HG02973 (cell line): ENCODE results near the gene PROC.
A peak's percentile ranks its signal among the peaks of the same experiment; 100 is the strongest.
"Not testable (repeated sequence)": the region's sequence is repeated elsewhere in the genome, so short reads cannot be mapped to it uniquely, and the experiment has no call there.

ENCODE experiments used
- ATAC-seq: cut with Tn5 transposase; IDR thresholded peaks from one replicate; pipeline ENCODE4 v1.9.1; 2021; ENCODE audit warnings: moderate library complexity; ENCODE audit not compliant: unreplicated experiment

PROC gene

DNA sequence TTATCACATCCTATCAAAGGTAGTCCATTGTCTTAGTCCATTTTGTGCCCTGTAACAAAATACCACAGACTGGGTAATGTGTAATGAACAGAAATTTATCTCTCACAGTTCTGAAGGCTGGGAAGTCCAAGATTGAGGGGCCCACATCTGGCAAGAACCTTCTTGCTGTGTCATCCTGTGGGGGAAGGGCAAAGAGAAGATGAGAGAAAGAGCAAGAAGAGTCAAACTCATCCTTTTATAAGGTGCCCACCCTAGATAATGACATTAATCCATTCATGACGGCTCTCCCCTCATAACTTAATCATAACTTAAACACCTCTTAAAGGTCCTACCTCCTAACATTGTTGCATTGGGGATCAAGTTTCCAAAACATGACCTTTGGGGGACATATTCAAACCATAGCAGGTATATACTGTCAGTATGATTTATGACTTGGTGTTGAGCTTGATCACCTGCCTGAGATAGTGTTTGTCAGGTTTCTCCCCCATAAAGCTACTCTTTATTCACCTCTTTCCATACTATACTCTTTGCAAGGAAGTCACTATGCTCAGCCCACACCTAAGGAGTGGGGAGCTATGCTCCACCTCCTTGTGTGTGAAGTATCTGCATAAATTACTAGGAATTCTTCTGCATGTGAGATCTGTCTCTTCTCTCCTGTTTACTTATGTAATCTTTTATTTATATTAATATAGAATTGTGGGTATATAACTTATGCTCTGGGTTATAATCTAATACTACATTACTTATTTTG, 25.2 kb upstream of the PROC start:
- no peak for ATAC-seq

DNA sequence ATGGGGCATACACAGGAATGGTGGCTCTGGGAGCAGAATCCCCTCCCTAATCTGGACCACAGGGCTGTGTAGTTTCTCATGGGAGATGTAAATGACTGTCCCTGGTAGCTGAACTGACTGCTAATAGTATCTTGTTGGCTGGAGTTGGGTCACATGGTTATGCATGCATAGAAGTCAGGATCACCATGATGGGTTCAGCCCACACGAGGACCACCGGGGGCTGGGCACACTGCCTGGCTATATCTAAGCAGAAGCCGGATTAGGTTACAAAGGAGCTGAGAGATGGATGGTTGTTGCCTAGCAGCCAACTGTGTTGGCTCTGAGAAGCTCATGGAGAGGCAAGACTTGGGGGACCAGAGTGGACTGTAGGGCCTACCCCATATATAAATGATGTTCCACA, 23.7 kb upstream of the PROC start:
- ATAC-seq = no peak

DNA sequence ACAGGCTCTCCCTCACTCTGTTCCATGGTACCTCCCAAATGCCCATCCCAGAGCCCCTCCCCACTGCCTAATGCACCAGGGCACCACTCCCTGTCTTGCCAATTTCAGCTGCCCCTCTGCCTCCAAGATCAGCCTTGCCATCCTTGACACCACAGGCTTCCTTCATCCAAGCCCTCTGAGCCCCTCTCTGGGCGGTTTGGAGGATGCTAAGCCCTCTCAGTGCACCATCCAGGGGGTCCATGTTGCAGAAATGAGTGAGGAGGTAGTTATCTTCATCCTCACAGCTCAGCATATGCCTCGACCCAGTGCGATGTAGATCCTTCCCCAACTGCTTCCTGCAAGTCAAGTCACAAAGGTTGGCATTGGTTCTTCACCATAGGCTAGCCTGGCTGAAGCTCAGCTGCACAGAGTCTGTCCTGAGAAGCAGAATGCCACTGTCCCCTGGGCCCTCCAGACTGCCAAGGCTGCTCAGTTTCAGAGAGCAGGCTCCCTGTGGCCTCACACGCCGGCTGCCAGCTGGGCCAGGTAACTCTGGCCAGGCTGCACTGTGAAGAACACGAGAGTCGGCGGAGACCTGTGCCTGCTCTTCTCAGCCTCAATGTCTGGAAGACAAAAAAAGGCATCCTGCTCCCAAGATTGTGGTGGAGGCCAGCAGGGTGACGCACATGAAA, 20.5 kb upstream of the PROC start:
- no peak for ATAC-seq

DNA sequence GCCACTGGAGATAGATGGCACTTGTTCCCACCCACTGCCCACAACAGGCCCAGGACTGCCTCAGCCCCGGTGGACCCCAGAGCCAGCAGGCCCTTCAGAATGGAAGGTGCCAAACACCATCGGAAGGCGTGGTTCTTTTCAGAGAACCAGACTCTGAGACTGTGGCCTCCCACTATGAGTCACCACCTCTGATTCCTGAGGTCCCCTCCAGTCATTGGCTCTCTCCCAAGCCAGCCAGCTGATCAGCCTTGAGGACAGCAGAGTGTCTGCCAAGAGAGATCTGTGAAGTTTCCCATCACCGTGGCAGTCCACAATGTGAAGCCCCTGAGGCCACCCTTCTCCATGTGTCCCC, 20.0 kb upstream of the PROC start:
- ATAC-seq = peak; percentile 85

DNA sequence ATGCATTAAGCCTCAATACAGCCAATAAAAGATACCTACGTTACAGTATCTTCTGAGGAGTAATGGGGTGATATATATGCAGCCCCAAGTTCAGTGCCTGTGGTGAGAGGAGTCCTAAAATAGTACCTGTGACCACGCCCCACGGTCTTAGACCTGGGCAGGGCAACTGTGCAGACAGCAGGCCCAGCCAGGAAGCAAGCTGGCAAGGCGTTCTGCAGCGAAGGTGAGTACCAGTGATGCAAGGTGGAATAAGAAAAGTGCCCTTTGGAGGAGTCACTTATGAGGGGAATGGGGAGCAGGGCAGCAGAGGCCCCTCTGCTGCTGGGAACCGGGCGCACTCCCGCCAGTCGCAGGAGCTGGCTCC, 17.7 kb upstream of the PROC start:
- ATAC-seq = no peak

DNA sequence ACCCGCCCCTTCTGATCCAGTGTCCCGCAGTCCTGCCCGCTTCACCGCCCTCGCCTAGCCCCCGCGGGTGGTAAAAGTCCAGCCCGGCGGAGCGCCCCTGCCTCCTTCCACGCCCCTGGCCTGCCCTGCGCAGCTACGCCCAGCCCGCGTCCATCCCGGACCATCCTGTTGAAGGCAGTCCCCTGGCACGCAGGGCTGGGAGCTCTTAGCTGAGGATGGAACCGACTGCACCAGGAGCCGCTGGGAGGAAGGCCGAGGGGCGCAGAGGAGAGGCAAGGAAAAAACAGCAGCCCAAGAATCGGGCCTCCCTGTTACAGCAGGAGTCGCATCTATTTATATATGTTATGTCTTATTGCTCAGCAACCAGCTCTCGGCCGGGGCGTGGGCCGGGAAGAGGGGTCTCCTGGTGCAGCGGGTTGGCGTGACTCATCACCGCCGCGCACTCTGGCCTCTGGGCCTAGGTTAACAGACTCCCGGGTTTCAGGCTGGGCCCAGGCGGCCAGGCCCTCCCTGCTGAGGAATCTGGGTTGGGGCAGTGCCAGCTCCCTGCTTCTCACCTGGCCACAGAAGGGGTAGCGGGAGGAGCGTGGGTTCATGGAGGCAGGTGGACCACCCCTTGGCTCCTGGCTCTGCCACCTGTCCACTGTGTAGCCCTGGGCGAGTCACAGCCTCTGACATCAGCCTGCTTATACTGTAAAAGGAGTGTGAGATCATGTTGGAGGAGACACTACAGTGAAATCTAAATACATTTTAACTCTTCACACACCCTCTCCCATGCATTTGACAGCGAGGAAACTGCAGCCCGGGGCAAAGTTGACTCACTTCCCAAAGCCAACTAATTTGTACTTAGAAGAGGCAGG, 17.1 kb upstream of the PROC start:
- ATAC-seq = no peak

DNA sequence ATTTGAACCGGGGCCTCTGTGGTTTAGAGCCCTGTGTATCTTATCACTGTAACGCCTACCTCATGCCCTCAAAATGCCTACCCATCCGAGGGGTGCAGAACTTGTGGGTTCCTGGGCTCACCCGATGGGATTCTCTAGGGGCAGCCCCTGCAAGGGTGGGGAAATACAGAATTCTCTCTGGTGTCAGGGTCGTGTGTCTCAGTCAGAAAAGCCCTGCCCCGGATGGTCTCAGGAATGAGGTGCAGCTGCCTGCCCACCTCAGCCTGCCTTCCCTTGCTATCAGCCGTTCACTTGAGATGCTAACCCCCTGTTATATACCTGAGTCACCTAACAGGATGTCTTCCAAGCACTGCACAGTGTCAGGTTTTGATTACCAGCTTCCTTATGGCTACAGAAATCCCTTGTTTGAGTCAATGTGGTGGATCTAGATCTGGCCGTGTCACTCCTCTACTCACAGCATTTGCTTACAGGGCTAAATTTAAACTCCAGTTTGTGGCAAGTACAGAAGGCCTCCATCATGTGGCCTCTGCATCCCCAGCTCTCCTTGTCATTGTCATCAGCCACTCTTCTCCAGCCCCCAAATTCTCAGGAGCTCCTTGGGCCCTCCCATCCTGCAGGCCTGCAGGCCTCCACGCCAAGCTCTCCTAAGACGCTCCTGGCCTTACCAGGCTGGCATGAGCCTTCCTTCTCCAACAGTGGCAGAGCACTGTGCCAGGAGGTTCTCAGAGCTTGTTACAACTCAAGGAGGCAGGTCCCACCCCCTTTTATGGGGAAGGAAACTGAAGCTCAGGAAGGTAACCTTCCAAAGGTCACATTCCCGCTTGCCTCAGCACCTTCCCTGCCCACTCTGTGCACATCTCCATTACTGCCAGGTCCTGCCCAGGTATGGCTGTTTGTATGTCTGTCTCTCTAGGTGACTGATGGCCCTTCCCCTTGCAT, 16.2 kb upstream of the PROC start:
- ATAC-seq = no peak

DNA sequence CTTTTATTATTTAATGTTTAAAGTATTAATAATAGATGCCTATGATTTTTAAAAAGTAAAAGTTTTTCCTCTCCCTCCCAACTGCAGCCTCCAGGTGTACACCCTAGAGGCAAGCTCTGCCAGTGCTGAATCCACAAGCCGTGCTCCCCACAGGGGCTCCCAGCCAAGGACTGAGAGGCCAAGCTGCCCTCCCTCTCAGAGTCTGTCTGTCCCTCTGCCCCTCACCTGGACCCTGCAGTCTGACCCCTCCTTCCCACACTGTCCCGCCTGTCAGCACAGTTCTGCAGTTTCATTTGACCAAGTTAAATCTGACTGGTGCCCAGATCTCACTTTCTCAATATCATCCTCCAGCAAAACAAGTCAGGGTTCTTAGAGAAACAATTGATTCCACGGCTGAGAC, 14.8 kb upstream of the PROC start:
- ATAC-seq = no peak

DNA sequence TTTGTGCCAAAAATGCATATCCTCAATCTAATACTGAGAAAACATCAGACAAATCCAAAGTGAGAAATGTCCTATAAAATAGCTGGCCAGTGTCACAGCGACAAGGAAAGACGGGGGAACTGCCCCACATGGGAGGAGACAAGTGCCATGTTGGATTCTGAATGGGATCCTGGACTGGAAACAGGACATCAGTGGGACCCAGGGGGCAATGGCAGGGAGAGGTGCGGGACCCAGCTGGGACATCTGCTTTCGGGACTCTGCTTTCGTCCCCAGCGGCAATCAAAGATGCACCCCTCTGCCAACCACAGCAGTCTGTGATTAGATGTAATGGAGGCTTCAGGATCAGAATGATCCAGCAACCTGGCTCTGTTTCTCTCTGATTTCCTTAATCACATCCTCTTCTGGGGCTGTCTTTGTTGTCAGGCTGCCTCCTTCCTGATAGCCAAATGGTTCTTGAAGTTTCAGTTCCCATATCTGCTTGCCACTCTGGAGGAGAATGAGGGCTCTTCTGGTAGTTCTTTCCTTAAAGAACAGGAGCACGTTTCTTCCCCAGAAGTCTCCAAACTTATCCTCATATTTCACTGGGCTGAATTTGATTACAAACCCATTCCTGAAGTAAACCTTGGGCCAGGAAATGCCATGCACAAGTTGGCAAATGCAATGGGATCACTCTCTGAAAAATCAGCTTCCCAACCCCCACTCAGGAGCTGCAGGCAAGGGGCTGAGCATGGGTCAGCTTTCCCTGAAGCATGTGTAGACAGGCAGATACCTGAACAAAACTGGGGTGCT, 13.6 kb upstream of the PROC start:
- ATAC-seq = no peak

DNA sequence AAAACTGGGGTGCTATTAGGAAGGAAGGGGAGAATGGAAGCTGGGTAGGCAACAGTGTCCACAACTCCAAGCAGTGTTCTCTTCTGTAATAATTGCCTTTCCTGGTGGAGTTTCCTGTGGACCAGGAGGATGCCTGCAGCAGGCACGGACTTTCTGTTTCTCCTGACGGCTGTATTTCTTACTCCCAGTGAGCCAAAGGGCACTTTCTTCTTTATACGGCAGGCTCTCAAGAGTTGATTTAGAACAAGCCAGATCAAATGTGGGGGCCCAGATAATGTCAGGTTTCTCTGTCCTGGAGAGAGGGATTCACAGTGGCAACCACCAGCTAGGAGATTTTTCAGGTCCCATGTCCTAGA, 13.0 kb upstream of the PROC start:
- ATAC-seq = no peak

DNA sequence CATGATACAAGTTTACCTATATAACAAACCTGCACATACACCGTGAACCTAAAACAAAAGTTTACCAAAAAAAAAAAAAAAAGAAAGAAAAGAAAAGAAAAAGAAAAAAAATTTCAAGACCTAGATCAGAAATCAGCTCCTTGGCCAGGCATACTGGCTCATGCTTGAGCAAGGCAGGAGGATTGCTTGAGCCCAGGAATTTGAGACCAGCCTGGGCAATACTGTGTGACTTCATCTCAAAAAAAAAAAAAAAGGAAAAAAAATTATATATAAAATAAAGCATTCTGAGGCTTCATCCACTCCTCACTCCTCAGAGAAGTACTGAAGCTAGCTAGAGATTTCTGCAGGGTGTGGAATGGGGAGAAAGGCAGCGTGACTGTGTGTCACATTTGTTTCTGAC, 11.8 kb upstream of the PROC start:
- ATAC-seq = no peak

DNA sequence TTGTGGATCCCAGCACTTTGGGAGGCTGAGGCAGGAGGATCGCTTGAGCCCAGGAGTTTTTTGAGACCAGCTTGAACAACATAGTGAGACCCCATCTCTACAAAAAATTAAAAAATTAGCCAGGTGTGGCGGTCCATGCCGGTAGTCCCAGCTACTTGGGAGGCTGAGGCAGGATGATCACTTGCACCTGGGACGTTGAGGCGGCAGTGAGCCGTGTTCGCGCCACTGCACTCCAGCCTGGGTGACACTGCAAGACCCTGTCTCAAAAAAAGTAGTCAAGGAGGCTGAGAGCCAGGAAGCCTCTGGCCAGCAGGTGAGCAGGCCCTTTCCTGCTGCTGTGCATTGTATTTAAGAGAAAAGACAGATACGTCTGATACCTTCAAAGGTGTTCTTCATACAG, 11.1 kb upstream of the PROC start:
- ATAC-seq = no peak

DNA sequence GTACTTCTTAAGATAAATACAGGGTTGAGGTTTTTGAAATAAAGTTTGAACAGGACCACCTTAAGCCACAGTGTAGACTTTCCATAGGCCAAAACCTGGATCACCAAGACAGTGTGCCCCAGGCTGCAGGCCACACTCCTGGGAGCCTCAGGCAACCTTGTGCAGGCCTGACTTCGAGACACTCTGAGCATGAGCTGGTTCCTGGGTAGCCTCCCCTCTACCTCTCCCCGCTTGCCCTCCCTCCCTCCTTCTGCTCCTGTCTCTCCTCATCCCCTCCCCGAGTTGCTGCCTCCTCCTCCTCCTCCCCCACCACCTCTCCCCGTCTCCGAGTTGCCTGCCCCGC, 10.6 kb upstream of the PROC start:
- ATAC-seq = no peak

DNA sequence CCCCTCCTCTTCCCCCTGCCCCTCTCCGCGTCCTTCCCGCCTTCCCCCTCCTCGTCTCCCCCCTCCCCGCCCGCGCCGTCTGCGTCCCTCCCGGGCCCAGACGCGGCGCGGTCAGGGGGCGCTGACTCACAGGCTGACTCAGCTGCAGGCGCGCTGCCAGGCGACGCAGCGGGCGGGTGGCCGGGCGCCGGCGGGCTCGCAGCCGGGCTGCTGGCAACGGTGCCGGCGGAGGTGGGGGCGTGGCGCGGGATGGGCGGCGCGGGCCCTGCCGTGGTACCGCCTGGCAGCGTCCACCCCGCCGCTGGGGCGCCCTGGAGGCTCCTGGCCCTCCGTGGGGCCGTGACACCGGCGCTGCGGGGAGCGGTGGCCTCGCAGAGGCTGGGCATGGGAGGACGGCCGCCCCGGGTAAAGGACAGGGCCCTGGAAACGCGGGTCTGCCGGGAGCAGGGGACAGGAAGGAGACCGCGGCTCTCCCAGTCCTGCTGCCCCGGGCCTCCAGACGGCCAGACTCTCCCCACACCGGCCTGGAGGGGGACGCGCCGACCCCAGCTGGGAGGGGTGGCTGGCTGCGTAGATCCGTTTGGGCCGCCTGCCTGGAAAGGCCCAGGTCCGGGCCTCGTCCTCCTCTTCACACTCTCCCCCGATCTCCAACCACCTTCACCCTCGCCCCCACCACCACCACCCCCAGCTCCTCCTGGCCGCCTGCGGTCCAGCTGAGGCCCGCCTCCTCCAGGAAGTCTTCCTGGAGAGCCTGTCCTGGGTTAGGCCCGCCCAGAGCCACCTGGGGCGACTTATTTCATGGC, 10.0 kb upstream of the PROC start:
- ATAC-seq = peak; percentile 64

DNA sequence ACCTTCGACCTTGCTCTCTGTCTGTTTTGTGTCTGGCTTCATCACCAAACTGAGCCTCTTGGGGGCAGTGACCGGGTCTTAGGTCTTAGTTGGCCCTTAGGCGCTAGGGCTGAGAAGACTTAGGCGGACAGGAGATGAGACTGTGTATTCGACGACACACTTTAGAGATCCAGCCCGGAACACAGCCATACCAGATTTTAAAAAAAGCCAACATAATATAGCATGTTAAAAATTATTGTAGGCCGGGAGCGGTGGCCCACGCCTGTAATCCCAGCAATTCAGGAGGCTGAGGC, 9.5 kb upstream of the PROC start:
- no peak for ATAC-seq

DNA sequence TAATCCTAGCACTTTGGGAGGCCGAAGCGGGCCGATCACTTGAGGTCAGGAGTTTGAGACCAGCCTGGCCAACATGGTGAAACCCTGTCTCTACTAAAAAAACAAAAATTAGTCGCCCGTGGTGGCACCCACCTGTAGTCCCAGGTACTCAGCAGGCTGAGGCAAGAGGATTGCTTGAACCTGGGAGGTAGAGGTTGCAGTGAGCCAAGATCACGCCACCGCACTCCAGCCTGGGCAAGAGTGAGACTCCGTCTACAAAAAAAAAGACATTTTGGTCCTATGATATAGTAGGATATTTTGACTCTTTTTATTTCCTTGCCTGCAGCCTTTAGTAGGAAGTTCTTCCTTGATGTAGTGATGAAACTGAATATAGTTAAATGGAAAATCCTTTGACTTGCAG, 8.5 kb upstream of the PROC start:
- ATAC-seq = not testable (repeated sequence)

DNA sequence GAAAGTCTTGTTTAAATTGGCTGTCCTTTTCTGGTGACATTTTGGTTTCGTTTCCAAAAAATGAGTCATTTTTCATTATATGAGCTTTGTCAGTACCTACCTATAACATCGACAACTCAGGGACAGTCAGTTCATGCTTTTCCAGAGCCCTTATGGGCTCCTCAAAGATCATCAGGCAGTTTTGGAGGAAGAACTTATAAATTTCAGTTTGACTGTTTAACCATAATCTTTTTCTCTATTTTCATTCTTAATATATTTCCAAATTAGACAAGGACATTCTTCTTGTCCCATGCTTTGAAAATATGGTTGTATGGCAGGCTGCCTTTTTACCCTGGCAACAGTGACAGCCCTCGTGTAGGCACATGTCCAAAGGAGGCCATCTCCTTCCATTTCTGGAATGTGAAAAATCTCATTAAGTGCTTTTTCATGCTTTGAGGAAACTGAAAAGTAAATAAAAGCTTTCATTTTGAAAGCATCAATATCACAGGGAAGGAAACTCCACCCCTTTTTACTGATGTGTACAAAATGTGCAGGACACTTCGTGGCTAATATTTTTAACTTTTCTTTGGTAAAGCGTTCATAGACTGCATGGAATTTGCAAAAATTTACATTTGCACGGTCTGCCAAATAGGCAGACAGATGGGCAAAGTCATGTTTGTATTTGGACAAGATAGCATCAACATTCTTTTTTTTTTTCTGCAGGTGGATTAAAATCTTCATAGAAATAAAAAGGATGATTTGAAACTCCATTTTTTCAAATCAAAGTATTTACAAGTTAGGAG, 7.2 kb upstream of the PROC start:
- peak; percentile 52 for ATAC-seq

DNA sequence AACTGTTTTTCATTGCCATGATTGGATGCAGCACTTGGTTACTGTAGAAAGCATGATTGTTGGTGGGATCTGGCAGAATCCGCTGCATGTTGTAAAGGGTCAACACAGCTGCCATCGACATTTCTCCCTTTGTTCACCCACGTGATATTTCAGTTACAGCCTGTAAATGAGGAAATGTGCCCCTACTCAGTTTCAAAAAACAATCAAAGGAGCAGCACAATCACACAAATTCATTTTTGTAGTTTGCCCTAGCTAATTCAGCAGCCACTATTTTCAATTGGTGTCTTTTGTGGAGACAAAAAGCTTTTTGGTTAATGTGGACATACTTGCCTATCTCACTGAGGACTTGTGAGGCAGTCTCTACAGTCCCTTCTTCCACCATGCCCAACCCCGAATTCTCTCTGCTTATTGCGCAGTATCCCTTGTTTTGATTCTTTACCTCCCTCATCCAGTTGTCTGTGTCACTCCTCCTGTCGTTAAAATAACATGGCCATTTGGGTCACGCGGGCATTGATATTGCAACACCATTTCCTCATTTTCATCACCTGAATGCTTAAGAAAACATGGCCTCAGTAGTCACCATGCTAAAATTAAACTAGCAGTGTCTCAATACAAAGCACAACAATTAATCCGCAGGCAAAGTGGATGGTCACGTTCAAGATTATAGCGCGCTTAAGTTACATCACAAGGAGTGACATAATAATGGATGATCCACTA, 6.4 kb upstream of the PROC start:
- ATAC-seq = no peak
